Kidney (tissue), 14 donors: ENCODE measurements around the gene DGKG. TPM values are rescaled to one million over a fixed set of nuclear protein-coding genes. Genes with fewer than 3 reads are reported as not detected.

Experiments used
- DNase-seq, 5 donors: peaks; one replicate each; pipeline ENCODE4 v3.0.0-alpha.2; 2013 to 2020
- FAIRE-seq: peaks from 2 replicates; lab custom pipeline; 2012; peaks lifted over from hg19 to GRCh38; lab: Jason Lieb, UNC
- H3K27ac ChIP-seq, 2 donors: one replicate each; pipeline ENCODE4 v1.7.0; 2013; ENCODE audit warnings: low read depth in 2 of 2, low read length in 2 of 2, inconsistent platforms in 1 of 2
- H3K27me3 ChIP-seq: one replicate; pipeline ENCODE4 v1.7.1; 2013; ENCODE audit warnings: low read length, inconsistent platforms; ENCODE audit not compliant: control insufficient read depth, insufficient read depth
- H3K36me3 ChIP-seq, 3 donors: one replicate each; pipeline versions ENCODE4 v1.7.0 to v1.7.1; 2013; ENCODE audit warnings: low read length in 3 of 3, control low read depth in 1 of 3, inconsistent platforms in 1 of 3; ENCODE audit not compliant: insufficient read depth in 3 of 3, control insufficient read depth in 2 of 3
- H3K4me1 ChIP-seq, 3 donors: one replicate each; pipeline versions ENCODE4 v1.7.0 to v1.7.1; 2013; ENCODE audit warnings: low read length in 3 of 3, inconsistent platforms in 1 of 3, low read depth in 1 of 3; ENCODE audit not compliant: control insufficient read depth in 2 of 3, insufficient read depth in 2 of 3
- H3K4me3 ChIP-seq, 3 donors: one replicate each; pipeline versions ENCODE4 v1.7.0 to v1.8.1; 2013; ENCODE audit warnings: low read length in 3 of 3, control low read depth in 1 of 3, inconsistent platforms in 1 of 3
- H3K9ac ChIP-seq, 3 donors: one replicate each; pipeline versions ENCODE4 v1.7.0 to v1.7.1; 2013; ENCODE audit warnings: low read length in 3 of 3, control low read depth in 1 of 3, inconsistent platforms in 1 of 3
- H3K9me3 ChIP-seq, 3 donors: one replicate each; pipeline versions ENCODE4 v1.7.0 to v1.7.1; 2013; ENCODE audit warnings: low read length in 3 of 3, control low read depth in 1 of 3, inconsistent platforms in 1 of 3; ENCODE audit not compliant: control insufficient read depth in 2 of 3, insufficient read depth in 1 of 3
- CTCF ChIP-seq: IDR thresholded peaks from 3 replicates; pipeline ENCODE4 v1.5.1; 2012; ENCODE audit warnings: mild to moderate bottlenecking, moderate library complexity, borderline replicate concordance; ENCODE audit not compliant: insufficient read depth; ENCODE audit errors: extremely low read depth
- intact Hi-C: fragments of 100-400 bp; cut with DNase I; formaldehyde crosslinking; loops from one replicate; pipeline ENCODE4 v1.11.1; 2022
- polyA plus RNA-seq: library from polyadenylated mRNA; stranded (reverse); fragments of 350-450 nt; fragmentation: Illumina TruSeq; extraction: RNeasy Lipid Tissue Mini Kit (QIAGEN cat#74804); gene quantifications from one replicate; pipeline ENCODE4 v1.2.3, GENCODE V29; 2014; ENCODE audit warnings: low read depth, low replicate concordance; ENCODE audit not compliant: insufficient read depth
- total RNA-seq: library from RNA; stranded (reverse); fragmentation: NEBNext Ultra II Directional; extraction: Animal tissue kit (Norgen Biotek cat#: 25700); gene quantifications from one replicate; pipeline ENCODE4 v1.2.1, GENCODE V29; 2021
- donor health status: control.
- donor health status: control.
- donor health status: control.
- donor health status: control.
- donor health status: control.
- donor health status: DM: yes; HTN: yes; CAD: no.
- donor health status: Normal renal cell carcinoma (clear cell type).

Gene DGKG
- total and polyA plus RNA-seq, 2 donors from 2014 or later = 0.95 to 11.4 TPM

GRCh38 chr3:186164696-186165095 lies 197.3 kb downstream of the DGKG start:
- H3K4me3 ChIP-seq = no peak overlapping the region
- H3K9ac ChIP-seq = no peak overlapping the region
- no peak for FAIRE-seq
- DNase-seq = no peak
- no peaks in the 10 kb centered on the region for H3K9me3 ChIP-seq
- no peak for TF ChIP-seq CTCF
- no peaks in the 10 kb centered on the region for H3K36me3 ChIP-seq
- H3K4me1 ChIP-seq = no peaks in the 10 kb centered on the region
- H3K27me3 ChIP-seq = no peaks in the 10 kb centered on the region
- intact Hi-C loops = no loop called here
- no peak overlapping the region for H3K27ac ChIP-seq

- Histone ChIP-seq H3K4me1 (no peaks in the 10 kb centered on the region), H3K9me3 (no peaks in the 10 kb centered on the region), H3K4me3 (no peak overlapping the region), H3K9ac (no peak overlapping the region), H3K27me3 (no peaks in the 10 kb centered on the region), H3K36me3 (no peaks in the 10 kb centered on the region), H3K27ac (no peak overlapping the region)
- intact Hi-C loops = no loop called here
- no peak for TF ChIP-seq CTCF
- FAIRE-seq (no peak), DNase-seq (no peak)
Observed at GRCh38 chr3:186162221-186162620, 199.8 kb downstream of the DGKG start.

- Histone ChIP-seq H3K36me3 (no peaks in the 10 kb centered on the region), H3K4me1 (no peaks in the 10 kb centered on the region), H3K27me3 (no peaks in the 10 kb centered on the region), H3K27ac (no peak overlapping the region), H3K9ac (no peak overlapping the region), H3K4me3 (no peak overlapping the region), H3K9me3 (no peaks in the 10 kb centered on the region)
- intact Hi-C loops = no loop called here
- no peak for TF ChIP-seq CTCF
- FAIRE-seq = no peak
- DNase-seq = no peak
Observed at GRCh38 chr3:186160691-186161243, 201.3 kb downstream of the DGKG start.

GRCh38 chr3:186154641-186155040 lies 207.4 kb downstream of the DGKG start:
- Histone ChIP-seq H3K9ac (no peak overlapping the region), H3K27me3 (no peaks in the 10 kb centered on the region), H3K9me3 (no peaks in the 10 kb centered on the region), H3K36me3 (no peaks in the 10 kb centered on the region), H3K27ac (no peak overlapping the region), H3K4me3 (no peak overlapping the region), H3K4me1 (peaks cover 0 to 3% (median 0%) of the 10 kb centered on the region in 3 donors)
- FAIRE-seq (no peak), DNase-seq (no peak)
- intact Hi-C loops = no loop called here
- no peak for TF ChIP-seq CTCF
